Measurements from ENCODE around the gene GNL3. TPM values are rescaled to one million over a fixed set of nuclear protein-coding genes. Genes with fewer than 3 reads are reported as not detected.

Gene GNL3
- total RNA-seq, 2 experiments from 2014 or later: 182 to 220 TPM

DNA sequence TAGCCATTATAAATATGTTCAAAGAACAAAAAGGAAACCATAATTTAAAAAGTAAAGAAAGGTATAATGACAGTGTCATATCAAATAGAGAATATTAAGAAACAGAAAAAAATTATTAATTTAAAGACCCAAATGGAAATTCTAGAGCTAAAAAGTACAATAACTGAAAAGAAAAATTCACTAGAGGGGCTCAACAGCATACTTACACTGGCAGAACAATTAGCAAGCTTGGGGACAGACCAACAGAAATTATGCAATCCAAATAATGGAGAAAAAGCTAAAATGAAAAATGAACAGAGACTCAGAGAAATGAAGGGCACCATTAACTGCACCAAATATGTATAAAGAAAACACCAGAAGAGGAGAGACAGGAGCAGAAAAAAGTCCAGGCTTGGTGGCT is 33.8 kb downstream of the GNL3 start:
- no peak overlapping the region for H3K4me2 ChIP-seq (ENCODE audit: low read length)
- H3K27ac ChIP-seq (ENCODE audit: low read depth, low read length, poor library complexity, severe bottlenecking): no peak overlapping the region
- H3K79me2 ChIP-seq (ENCODE audit: insufficient read depth, low read depth, low read length): no peaks in the 10 kb centered on the region
- BruUV-seq (replicated peaks): no TSS peak
- CTCF ChIA-PET (ENCODE audit: unreplicated experiment): no interaction called here
- no peaks in the 10 kb centered on the region for H3K9me2 ChIP-seq (ENCODE audit: insufficient read depth, low read length)
- POLR2A ChIA-PET: interaction anchor here (1.1 kb wide), 1 partner anchor 216 kb away, joined by 3 read pairs; no protein-coding TSS in a partner anchor
- peaks cover 25% of the 10 kb centered on the region for H3K4me1 ChIP-seq (ENCODE audit: insufficient read depth, low read length, poor library complexity, severe bottlenecking)
- TF ChIP-seq, protein P1, sequence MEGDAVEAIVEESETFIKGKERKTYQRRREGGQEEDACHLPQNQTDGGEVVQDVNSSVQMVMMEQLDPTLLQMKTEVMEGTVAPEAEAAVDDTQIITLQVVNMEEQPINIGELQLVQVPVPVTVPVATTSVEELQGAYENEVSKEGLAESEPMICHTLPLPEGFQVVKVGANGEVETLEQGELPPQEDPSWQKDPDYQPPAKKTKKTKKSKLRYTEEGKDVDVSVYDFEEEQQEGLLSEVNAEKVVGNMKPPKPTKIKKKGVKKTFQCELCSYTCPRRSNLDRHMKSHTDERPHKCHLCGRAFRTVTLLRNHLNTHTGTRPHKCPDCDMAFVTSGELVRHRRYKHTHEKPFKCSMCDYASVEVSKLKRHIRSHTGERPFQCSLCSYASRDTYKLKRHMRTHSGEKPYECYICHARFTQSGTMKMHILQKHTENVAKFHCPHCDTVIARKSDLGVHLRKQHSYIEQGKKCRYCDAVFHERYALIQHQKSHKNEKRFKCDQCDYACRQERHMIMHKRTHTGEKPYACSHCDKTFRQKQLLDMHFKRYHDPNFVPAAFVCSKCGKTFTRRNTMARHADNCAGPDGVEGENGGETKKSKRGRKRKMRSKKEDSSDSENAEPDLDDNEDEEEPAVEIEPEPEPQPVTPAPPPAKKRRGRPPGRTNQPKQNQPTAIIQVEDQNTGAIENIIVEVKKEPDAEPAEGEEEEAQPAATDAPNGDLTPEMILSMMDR (conservative IDR thresholded peaks at IDR 0.05; ENCODE audit: low read length): no peak
- TF ChIP-seq EZH2phosphoT487 (IDR thresholded peaks at IDR 0.05; ENCODE audit: borderline replicate concordance, low read depth, low read length): no peak
- H4K20me1 ChIP-seq (ENCODE audit: insufficient read depth, low read length): no peaks in the 10 kb centered on the region
- no peak overlapping the region for H2AFZ ChIP-seq (ENCODE audit: low read length)
- peaks cover 37% of the 10 kb centered on the region for H3K36me3 ChIP-seq (ENCODE audit: insufficient read depth, low read length)
- H3K9me3 ChIP-seq (ENCODE audit: low read length): peaks cover 8% of the 10 kb centered on the region; the same call in 1 of the 2 replicates
- DNase-seq (ENCODE audit: low spot score): no peak
- no peak overlapping the region for H3K4me3 ChIP-seq (ENCODE audit: low read depth, low read length, poor library complexity, severe bottlenecking)
- intact Hi-C loops (cut with micrococcal nuclease; ENCODE audit: unreplicated experiment): no loop called here

DNA sequence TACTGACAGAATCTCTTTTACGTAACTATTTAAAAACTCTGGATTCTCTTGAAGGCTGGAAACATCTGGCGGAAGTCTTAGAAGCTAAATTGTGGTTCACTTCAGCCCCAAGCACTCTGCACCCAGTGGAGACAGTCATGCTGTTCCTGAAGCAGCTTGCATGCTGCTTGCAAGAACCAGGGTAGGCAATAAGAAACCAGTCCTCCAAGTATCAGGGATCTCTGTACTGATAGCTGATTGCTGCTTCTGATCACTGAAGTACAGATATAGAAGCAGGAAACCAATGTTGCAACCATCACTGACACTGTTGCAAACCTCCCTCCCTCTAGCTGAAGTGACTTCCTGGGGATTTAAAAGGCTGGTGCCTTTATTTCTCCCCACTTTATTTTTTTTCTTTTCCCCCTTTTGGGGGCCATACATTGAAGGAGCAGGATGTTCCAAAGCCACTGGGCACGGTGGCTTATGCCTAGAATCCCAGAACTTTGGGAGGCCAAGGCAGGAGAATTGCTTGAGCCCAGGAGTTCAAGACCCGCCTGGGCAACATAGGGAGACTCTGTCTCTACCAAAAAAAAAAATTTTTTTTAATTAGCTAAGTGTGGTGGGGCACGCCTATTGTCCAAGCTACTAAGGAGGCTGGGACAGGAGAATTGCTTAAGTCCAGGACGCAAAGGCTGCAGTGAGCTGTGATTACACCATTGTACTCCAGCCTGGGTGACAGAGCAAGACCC is 35.3 kb downstream of the GNL3 start:
- ChIA-PET CTCF (ENCODE audit: unreplicated experiment) (no interaction called here), POLR2A (interaction anchor here (0.7 to 1.1 kb wide), 7 partner anchors 10 to 948 kb away, joined by 3 to 5 read pairs (median 3); no protein-coding TSS in a partner anchor)
- Histone ChIP-seq H3K4me2 (ENCODE audit: low read length) (peak overlapping the region; percentile 31), H2AFZ (ENCODE audit: low read length) (no peak overlapping the region), H4K20me1 (ENCODE audit: insufficient read depth, low read length) (no peaks in the 10 kb centered on the region), H3K27ac (ENCODE audit: low read depth, low read length, poor library complexity, severe bottlenecking) (peak overlapping the region; percentile 54), H3K9me3 (ENCODE audit: low read length) (peaks cover 8% of the 10 kb centered on the region; the same call in 1 of the 2 replicates), H3K9me2 (ENCODE audit: insufficient read depth, low read length) (no peaks in the 10 kb centered on the region), H3K4me1 (ENCODE audit: insufficient read depth, low read length, poor library complexity, severe bottlenecking) (peaks cover 25% of the 10 kb centered on the region), H3K79me2 (ENCODE audit: insufficient read depth, low read depth, low read length) (no peaks in the 10 kb centered on the region), H3K36me3 (ENCODE audit: insufficient read depth, low read length) (peaks cover 37% of the 10 kb centered on the region), H3K4me3 (ENCODE audit: low read depth, low read length, poor library complexity, severe bottlenecking) (peak overlapping the region; percentile 11)
- TF ChIP-seq EZH2phosphoT487 (IDR thresholded peaks at IDR 0.05; ENCODE audit: borderline replicate concordance, low read depth, low read length): no peak
- TF ChIP-seq, protein P1 (conservative IDR thresholded peaks at IDR 0.05; ENCODE audit: low read length): no peak
- DNase-seq (ENCODE audit: low spot score): peak; percentile 66
- no TSS peak for BruUV-seq (replicated peaks)
- intact Hi-C loops (cut with micrococcal nuclease; ENCODE audit: unreplicated experiment): no loop called here

DNA sequence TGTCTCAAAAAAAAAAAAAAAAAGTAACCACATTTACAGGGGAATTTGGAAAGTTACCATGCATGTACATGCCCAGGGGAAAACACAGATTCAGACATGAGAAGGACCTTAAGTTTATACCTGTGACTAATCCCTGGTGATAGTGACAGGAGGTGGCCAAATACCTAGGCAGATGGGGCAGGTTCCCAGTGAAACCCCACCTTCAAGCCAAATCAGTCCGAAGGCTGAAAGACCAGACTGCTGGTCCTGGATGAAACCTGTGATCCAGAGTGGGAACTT is 35.8 kb downstream of the GNL3 start:
- Histone ChIP-seq H4K20me1 (ENCODE audit: insufficient read depth, low read length) (no peaks in the 10 kb centered on the region), H3K27ac (ENCODE audit: low read depth, low read length, poor library complexity, severe bottlenecking) (peak overlapping the region; percentile 54), H3K4me2 (ENCODE audit: low read length) (peak overlapping the region; percentile 31; the same call in 1 of the 2 replicates), H3K4me1 (ENCODE audit: insufficient read depth, low read length, poor library complexity, severe bottlenecking) (peaks cover 25% of the 10 kb centered on the region), H2AFZ (ENCODE audit: low read length) (no peak overlapping the region), H3K79me2 (ENCODE audit: insufficient read depth, low read depth, low read length) (no peaks in the 10 kb centered on the region), H3K4me3 (ENCODE audit: low read depth, low read length, poor library complexity, severe bottlenecking) (no peak overlapping the region), H3K36me3 (ENCODE audit: insufficient read depth, low read length) (peaks cover 37% of the 10 kb centered on the region), H3K9me2 (ENCODE audit: insufficient read depth, low read length) (no peaks in the 10 kb centered on the region), H3K9me3 (ENCODE audit: low read length) (peaks cover 8% of the 10 kb centered on the region; the same call in 1 of the 2 replicates)
- DNase-seq (ENCODE audit: low spot score): no peak
- intact Hi-C loops (cut with micrococcal nuclease; ENCODE audit: unreplicated experiment): no loop called here
- BruUV-seq (replicated peaks): no TSS peak
- POLR2A ChIA-PET: interaction anchor here (0.7 to 1.1 kb wide), 3 partner anchors 10 to 948 kb away, joined by 3 to 5 read pairs (median 3); no protein-coding TSS in a partner anchor
- CTCF ChIA-PET (ENCODE audit: unreplicated experiment): no interaction called here
- TF ChIP-seq EZH2phosphoT487 (IDR thresholded peaks at IDR 0.05; ENCODE audit: borderline replicate concordance, low read depth, low read length): no peak
- TF ChIP-seq, protein P1 (conservative IDR thresholded peaks at IDR 0.05; ENCODE audit: low read length): no peak

All from OCI-LY7 (cell line).